ENCODE data around the gene P2RX1. TPM values are rescaled to one million over a fixed set of nuclear protein-coding genes. Genes with fewer than 3 reads are reported as not detected.

Gene P2RX1
- total RNA-seq, 1 experiment from 2014 or later = not detected

- no peak overlapping the region for H2AFZ ChIP-seq (ENCODE audit: low read length)
- H4K8ac ChIP-seq (replicated peaks; ENCODE audit: insufficient read length, low read depth, low read length) = no peak overlapping the region
- no peak overlapping the region for H3K9ac ChIP-seq (ENCODE audit: extremely low read depth, insufficient read length, low read length)
- H2BK5ac ChIP-seq (ENCODE audit: insufficient read length, low read length) = no peak overlapping the region
- H3K4me1 ChIP-seq (ENCODE audit: insufficient read depth, low read length) = no peaks in the 10 kb centered on the region; the same call in 1 of the 2 replicates
- Mint-ChIP-seq H3K9me3 (no peaks in the 10 kb centered on the region), H3K36me3 (ENCODE audit: insufficient read depth in 1 of 3, low read depth in 3 of 3) (no peaks in the 10 kb centered on the region), H3K27ac (no peak overlapping the region), H3K4me1 (peaks cover 18 to 29% of the 10 kb centered on the region in 2 experiments), H3K4me3 (no peak overlapping the region), H3K27me3 (ENCODE audit: low read depth) (no peaks in the 10 kb centered on the region; the same call in 1 of the 2 replicates)
- H3K79me2 ChIP-seq (ENCODE audit: insufficient read depth, low read length) = no peaks in the 10 kb centered on the region
- H3K23me2 ChIP-seq (ENCODE audit: insufficient read length, low read depth, low read length, poor library complexity, severe bottlenecking) = no peaks in the 10 kb centered on the region
- no peak overlapping the region for H3K4ac ChIP-seq (ENCODE audit: low read depth, low read length)
- H3K14ac ChIP-seq (ENCODE audit: insufficient read depth, low read length) = no peak overlapping the region; the same call in 1 of the 2 replicates
- H2BK20ac ChIP-seq (ENCODE audit: low read depth, low read length, poor library complexity, severe bottlenecking) = no peak overlapping the region
- H4K91ac ChIP-seq (ENCODE audit: insufficient read length, low read depth, low read length) = no peak overlapping the region
- no CpG with 5 or more reads among the region's 14 CpGs for WGBS (ENCODE audit: extremely low coverage, insufficient read length, low lambda C conversion rate)
- H3K27ac ChIP-seq (ENCODE audit: insufficient read length, low read depth, low read length) = no peak overlapping the region
- no peak for DNase-seq
- no peak overlapping the region for H3K56ac ChIP-seq (ENCODE audit: insufficient read length, low read depth, low read length)
- no peaks in the 10 kb centered on the region for H3K27me3 ChIP-seq (ENCODE audit: insufficient read depth, low read length)
- no peak overlapping the region for H2BK120ac ChIP-seq (ENCODE audit: low read depth, low read length, poor library complexity, severe bottlenecking)
- no peak overlapping the region for H2AK5ac ChIP-seq (ENCODE audit: insufficient read length, low read length)
- no peaks in the 10 kb centered on the region for H3K9me3 ChIP-seq (ENCODE audit: control insufficient read depth, low read depth, low read length)
- H2BK15ac ChIP-seq (ENCODE audit: low read depth, low read length) = no peak overlapping the region
- no peak overlapping the region for H3K4me2 ChIP-seq (ENCODE audit: insufficient read depth, insufficient read length, low read length)
- no peak overlapping the region for H4K5ac ChIP-seq (ENCODE audit: insufficient read length, low read depth, low read length)
- H2BK12ac ChIP-seq (ENCODE audit: insufficient read length, low read depth, low read length) = no peak overlapping the region
- no peaks in the 10 kb centered on the region for H4K20me1 ChIP-seq (ENCODE audit: control insufficient read depth, insufficient read depth, insufficient read length)
- no peak overlapping the region for H3K18ac ChIP-seq (ENCODE audit: insufficient read length, low read depth, low read length)
- H3K79me1 ChIP-seq (ENCODE audit: insufficient read depth, low read depth, low read length, poor library complexity, severe bottlenecking) = no peaks in the 10 kb centered on the region
- no peak overlapping the region for H3K23ac ChIP-seq (ENCODE audit: insufficient read length, low read depth, low read length)
- TF ChIP-seq CTCF (conservative IDR thresholded peaks at IDR 0.05) = no peak
- H3T11ph ChIP-seq (ENCODE audit: low read length) = no peak overlapping the region
These were observed 37.3 kb upstream of the P2RX1 start for GRCh38 chr17:3953542-3953941.
